ENCODE results near the gene UAP1.

- TF ChIP-seq CTCF (IDR thresholded peaks at IDR 0.05) (no peak), ZFX (IDR thresholded peaks at IDR 0.05; ENCODE audit: borderline replicate concordance) (no peak)
Observed at GRCh38 chr1:162530988-162531319, 30.6 kb upstream of the UAP1 start.

Data from 22Rv1 (cell line).